HG03159 (cell line): ENCODE data around the gene PPFIA1.
"Not testable (repeated sequence)": the region's sequence is repeated elsewhere in the genome, so short reads cannot be mapped to it uniquely, and the experiment has no call there.

Source experiments
- ATAC-seq: cut with Tn5 transposase; IDR thresholded peaks from one replicate; pipeline ENCODE4 v1.9.1; 2021; ENCODE audit warnings: mild to moderate bottlenecking, moderate library complexity; ENCODE audit not compliant: unreplicated experiment

Gene PPFIA1

GRCh38 chr11:70295166-70295565 is 24.7 kb downstream of the PPFIA1 start:
- ATAC-seq = not testable (repeated sequence)

GRCh38 chr11:70296681-70297080 is 26.2 kb downstream of the PPFIA1 start:
- ATAC-seq = no peak

GRCh38 chr11:70297341-70297740 is 26.9 kb downstream of the PPFIA1 start:
- ATAC-seq = no peak

DNA sequence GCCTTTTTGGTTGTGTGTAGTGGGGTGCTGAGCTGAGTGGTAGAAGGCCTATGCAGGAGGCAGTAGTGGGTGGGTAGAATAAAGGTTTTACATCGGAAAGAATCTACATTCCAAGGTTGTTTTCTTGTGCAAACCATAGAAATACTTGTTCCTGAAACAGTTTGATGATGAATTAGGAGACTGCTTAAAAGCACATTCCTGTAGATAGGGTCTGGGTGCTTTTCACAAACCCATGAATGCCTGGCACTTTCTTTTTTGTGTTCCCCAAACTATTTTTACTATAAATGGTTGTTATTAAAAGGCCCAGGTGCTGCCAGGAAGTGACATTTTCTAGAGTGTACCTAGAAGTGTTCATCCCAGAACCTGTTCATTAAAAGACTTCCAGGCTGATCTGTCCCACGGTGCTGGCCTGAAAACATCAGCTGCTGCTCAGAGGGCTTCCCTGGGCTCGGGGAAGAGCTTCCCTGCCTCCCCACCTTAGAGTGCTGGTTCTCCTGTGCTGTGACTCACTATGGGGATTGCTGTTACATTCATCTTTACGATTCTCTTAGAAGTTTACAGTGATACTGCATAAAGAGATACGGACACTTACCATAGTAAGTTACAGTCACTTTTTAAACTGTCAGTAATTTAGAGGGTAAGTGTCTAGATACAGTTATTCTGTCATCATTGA is 27.9 kb downstream of the PPFIA1 start:
- no peak for ATAC-seq

DNA sequence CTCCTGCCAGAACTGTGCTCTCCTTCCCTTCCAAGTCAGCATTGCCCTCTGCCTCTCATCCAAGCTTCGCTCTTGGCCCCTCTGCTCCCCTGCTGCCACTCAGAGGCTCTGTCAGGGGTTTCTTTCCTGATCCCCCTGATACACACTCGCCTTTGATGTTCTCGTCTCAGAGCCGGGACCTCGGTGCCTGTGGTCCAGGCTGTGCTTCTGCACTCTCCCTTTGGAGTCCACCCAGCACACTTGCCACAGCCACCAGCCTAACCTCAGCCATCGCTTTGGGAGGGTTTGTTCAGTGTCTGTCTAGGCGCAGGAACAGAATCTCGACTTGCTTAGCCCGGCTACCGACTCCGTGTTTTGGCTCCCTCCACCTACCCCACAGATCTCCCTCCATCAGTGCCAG is 29.1 kb downstream of the PPFIA1 start:
- ATAC-seq = no peak

DNA sequence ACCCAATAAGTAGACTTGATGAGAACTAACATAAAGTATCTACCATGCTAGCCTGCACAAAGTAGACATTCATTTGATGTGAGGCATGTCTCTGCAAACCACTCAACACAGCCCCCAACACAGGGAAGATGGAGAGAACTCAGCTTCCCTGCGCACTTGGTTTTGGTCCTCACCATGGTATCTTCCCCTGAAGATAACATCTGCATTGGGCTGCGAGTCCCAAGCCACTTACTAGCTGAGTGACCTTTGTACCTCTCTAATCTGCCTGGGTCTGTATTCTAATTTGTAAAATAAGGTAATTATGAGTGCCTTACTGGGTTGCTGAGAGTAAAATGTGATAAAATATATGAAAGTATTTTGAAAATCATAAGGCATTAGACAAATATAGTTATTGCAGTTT is 30.7 kb downstream of the PPFIA1 start:
- no peak for ATAC-seq

GRCh38 chr11:70301721-70302418 is 31.4 kb downstream of the PPFIA1 start:
- no peak for ATAC-seq

DNA sequence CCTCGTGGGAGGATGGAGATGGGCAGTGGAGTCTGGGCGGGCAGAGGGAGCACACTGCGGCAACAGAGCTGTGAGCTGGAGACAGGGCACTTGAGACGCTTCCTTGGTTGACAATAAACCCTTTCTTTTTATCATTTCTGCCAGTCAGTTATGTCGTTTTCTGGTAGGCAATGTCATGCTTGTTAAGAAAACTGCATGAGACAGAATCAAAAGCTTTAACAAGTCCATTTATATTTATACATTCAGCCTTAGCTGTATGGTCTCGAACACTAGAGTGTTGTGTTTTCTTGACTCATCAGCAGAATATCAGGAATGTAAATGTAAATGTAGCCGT is 31.9 kb downstream of the PPFIA1 start:
- ATAC-seq = no peak

- ATAC-seq = no peak
Measured at GRCh38 chr11:70303070-70303469, 32.6 kb downstream of the PPFIA1 start.

- ATAC-seq = no peak
Measured at GRCh38 chr11:70304208-70304603, 33.7 kb downstream of the PPFIA1 start.

- ATAC-seq = no peak
Measured at GRCh38 chr11:70305501-70305900, 35.0 kb downstream of the PPFIA1 start.

GRCh38 chr11:70306586-70307033 is 36.1 kb downstream of the PPFIA1 start:
- ATAC-seq = no peak

GRCh38 chr11:70307176-70307575 is 36.7 kb downstream of the PPFIA1 start:
- ATAC-seq = no peak

DNA sequence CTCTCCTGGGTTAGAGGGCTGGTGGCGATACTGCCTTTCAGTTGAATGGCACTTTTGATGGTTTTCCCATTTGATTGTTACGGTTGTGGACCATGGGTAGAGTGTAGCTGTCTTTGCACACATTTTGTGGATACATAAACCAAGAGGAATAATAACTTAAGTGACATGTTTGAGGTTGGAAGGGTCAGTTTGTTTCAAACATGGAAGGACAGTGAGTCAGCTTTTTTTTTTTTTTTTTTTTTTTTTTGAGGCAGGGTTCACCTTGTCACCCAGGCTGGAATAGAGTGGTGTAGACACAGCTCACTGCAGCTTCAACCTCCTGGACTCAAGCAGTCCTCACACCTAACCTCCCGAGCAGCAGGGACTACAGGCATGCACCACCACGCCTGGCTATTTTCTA is 41.1 kb downstream of the PPFIA1 start:
- ATAC-seq = no peak

- ATAC-seq = no peak
Measured at GRCh38 chr11:70312401-70313357, 42.2 kb downstream of the PPFIA1 start.

DNA sequence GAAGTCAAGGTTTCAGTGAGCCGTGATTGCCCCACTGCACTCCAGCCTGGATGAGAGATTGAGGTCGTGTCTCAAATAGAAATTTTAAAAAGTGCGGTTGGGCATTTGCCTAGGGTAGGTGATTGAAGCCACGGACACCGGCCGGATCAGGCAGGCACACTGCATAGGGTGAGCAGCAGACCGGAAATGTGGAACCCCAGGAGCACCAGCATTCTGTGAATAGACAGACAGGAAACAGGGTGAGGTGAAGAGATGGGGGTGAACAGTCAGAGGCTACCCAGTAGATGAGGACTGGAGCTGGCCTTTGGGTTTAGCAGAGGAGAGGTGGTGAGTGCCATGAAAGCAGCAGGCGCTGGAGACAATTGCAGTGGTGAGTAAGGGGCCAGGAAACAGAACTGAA is 43.5 kb downstream of the PPFIA1 start:
- no peak for ATAC-seq

DNA sequence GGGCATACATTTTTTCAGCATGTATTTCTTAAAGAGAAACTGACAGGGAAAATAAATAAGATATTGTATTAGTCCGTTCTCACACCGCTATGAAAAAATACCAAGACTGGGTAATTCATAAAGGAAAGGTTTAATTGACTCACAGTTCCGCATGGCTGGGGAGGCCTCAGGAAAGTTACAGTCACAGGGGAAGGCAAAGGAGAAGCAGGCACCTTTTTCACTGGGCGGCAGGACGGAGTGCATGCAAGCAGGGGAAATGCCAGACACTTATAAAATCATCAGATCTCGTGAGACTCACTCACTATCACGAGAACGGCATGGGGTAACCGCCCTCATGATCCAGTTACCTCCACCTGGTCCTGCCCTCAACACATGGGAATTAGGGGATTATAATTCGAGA is 44.2 kb downstream of the PPFIA1 start:
- ATAC-seq = no peak

GRCh38 chr11:70315716-70316115 is 45.2 kb downstream of the PPFIA1 start:
- no peak for ATAC-seq

DNA sequence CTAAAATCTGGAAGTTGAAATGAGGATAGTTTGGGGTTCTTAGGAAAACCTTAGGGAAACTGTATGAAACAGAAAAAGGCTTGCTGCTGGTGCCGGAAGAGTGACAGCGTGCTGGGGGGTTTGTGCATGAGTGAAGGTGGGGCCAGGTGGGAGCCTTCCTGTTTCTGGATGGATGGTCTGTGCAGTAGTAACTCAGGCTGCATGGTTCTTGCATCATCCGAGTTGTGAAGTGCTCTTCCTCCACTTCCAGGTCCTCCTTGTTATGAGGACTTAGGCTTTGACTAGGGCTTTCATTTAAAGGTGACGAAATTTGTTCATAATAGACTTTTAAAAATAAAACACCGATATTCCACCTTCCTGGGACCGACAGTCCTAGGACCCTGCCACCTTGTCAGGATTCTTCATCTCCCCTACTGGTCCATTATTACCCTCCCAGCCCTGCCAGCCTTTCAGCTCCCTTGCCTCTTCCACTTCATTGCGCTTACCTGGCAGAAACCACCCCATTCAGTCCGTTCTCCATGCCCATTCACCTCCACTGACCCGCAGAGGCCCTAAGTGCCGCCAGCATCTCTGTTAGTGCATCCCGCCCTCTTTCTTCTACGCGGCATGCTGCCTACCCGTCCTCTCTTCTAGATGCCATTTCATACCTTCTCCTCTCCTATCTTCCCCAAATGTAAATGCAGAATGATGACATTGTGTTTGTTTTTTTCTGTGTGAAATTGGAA is 47.3 kb downstream of the PPFIA1 start:
- no peak for ATAC-seq

- no peak for ATAC-seq
Measured at GRCh38 chr11:70319396-70320076, 49.0 kb downstream of the PPFIA1 start.
